H1 (cell line): Measurements from ENCODE around the gene LGALS8. TPM values are rescaled to one million over a fixed set of nuclear protein-coding genes. Genes with fewer than 3 reads are reported as not detected.

Experiments used
- CHD2 ChIP-seq: IDR thresholded peaks from 2 replicates; pipeline ENCODE4 v1.6.1; 2012; ENCODE audit warnings: low read length, improper control_type of control experiment
- GTF2F1 ChIP-seq: IDR thresholded peaks from 2 replicates; pipeline ENCODE4 v1.6.1; 2012; ENCODE audit warnings: low read depth, low read length, improper control_type of control experiment, borderline replicate concordance
- NRF1 ChIP-seq: IDR thresholded peaks from 2 replicates; pipeline ENCODE4 v1.6.1; 2011; ENCODE audit warnings: mild to moderate bottlenecking, low read depth, low read length, improper control_type of control experiment
- TAF7 ChIP-seq: optimal IDR thresholded peaks from 2 replicates; pipeline ENCODE3; 2011; ENCODE audit warnings: low read depth, mild to moderate bottlenecking, inconsistent platforms, low read length, moderate library complexity, borderline replicate concordance
- polyA plus RNA-seq, 7 experiments: library from polyadenylated mRNA; depleted of rRNA in 3 of 7; stranded (reverse) in 5 of 7; unstranded in 2 of 7; fragments of >200 nt in 5 of 7; fragments of 200-250 nt in 2 of 7; gene quantifications; 1 replicate in 5 of 7; 2 replicates in 1 of 7; 4 replicates in 1 of 7; pipeline versions ENCODE4 v1.2.1 to v1.2.3, GENCODE V29; 2011 to 2013; ENCODE audit warnings: missing spikeins in 2 of 7, mixed read lengths in 2 of 7
- total RNA-seq: library from RNA; stranded (reverse); fragmentation: NEBNext Ultra II Directional; extraction: Animal tissue kit (Norgen Biotek cat#: 25700); gene quantifications from 2 replicates; pipeline ENCODE4 v1.2.1, GENCODE V29; 2021
- TF ChIP-seq, protein P1 (sequence below): IDR thresholded peaks from 2 replicates; pipeline ENCODE4 v1.6.1; 2011; ENCODE audit warnings: low read length, improper control_type of control experiment

Gene LGALS8
- total and polyA plus RNA-seq, 2 of the 8 experiments (the other 6 are each of a cell fraction or from before 2014, with no cell fraction given) = 7.2 to 11.6 TPM

DNA sequence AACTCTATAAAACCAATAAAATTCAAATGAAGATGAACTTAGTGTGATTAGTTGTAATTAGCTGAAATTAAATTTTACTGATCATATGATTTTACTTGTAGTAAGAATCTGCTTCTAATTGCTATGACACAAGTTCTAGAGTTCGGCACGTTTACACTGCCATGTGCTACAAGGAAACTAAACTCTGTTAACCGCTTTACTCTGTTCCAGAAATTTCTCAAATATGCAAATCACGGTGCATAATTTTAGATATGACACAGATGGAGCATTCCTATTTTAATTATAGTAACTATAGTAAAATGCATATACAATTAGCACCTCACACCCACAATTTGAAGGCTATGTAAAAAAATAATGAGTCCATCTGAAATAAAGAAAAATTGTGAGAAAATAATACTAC, 65.7 kb downstream of the LGALS8 start (continued):
- no peak for TF ChIP-seq GTF2F1
- TF ChIP-seq TAF7 = no peak
- no peak for TF ChIP-seq NRF1
- TF ChIP-seq CHD2 = no peak
- TF ChIP-seq, protein P1, sequence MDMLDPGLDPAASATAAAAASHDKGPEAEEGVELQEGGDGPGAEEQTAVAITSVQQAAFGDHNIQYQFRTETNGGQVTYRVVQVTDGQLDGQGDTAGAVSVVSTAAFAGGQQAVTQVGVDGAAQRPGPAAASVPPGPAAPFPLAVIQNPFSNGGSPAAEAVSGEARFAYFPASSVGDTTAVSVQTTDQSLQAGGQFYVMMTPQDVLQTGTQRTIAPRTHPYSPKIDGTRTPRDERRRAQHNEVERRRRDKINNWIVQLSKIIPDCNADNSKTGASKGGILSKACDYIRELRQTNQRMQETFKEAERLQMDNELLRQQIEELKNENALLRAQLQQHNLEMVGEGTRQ = no peak
